HEK293 (cell line): ENCODE data around the gene TLE6.

Source experiments
- CTCF ChIP-seq: fragments of 450-650 bp; formaldehyde crosslinking; IDR thresholded peaks from 2 replicates; pipeline ENCODE4 v1.5.1; 2016; ENCODE audit warnings: missing biosample characterization, missing genetic modification characterization
- ELK4 ChIP-seq: IDR thresholded peaks from 2 replicates; pipeline ENCODE4 v1.6.1; 2011; ENCODE audit warnings: mild to moderate bottlenecking, low read depth, low read length, borderline replicate concordance
- KLF16 ChIP-seq: fragments of 450-650 bp; formaldehyde crosslinking; IDR thresholded peaks from 2 replicates; pipeline ENCODE4 v1.5.1; 2017; ENCODE audit warnings: missing biosample characterization, missing genetic modification characterization
- MYNN ChIP-seq: fragments of 450-650 bp; formaldehyde crosslinking; IDR thresholded peaks from 2 replicates; pipeline ENCODE4 v1.5.1; 2016; ENCODE audit warnings: missing biosample characterization, missing genetic modification characterization, borderline replicate concordance
- MZF1 ChIP-seq: fragments of 450-650 bp; formaldehyde crosslinking; IDR thresholded peaks from 2 replicates; pipeline ENCODE4 v1.5.1; 2017; ENCODE audit warnings: missing biosample characterization, missing genetic modification characterization, borderline replicate concordance
- PRDM10 ChIP-seq: fragments of 450-650 bp; formaldehyde crosslinking; IDR thresholded peaks from 2 replicates; pipeline ENCODE4 v1.5.1; 2016; ENCODE audit warnings: missing biosample characterization, missing genetic modification characterization
- REST ChIP-seq: fragments of 450-650 bp; formaldehyde crosslinking; IDR thresholded peaks from 2 replicates; pipeline ENCODE4 v1.5.1; 2016; ENCODE audit warnings: missing biosample characterization, missing genetic modification characterization
- SP2 ChIP-seq: fragments of 450-650 bp; formaldehyde crosslinking; IDR thresholded peaks from 2 replicates; pipeline ENCODE4 v1.5.1; 2016; ENCODE audit warnings: missing biosample characterization, missing genetic modification characterization
- SP7 ChIP-seq: fragments of 450-650 bp; formaldehyde crosslinking; IDR thresholded peaks from 2 replicates; pipeline ENCODE4 v1.5.1; 2016; ENCODE audit warnings: missing biosample characterization, missing genetic modification characterization
- TRIM28 ChIP-seq: IDR thresholded peaks from 2 replicates; pipeline ENCODE4 v1.6.1; 2011; ENCODE audit warnings: low read length, control low read depth, borderline replicate concordance
- ZBTB21 ChIP-seq: fragments of 450-650 bp; formaldehyde crosslinking; IDR thresholded peaks from 2 replicates; pipeline ENCODE4 v1.5.1; 2017; ENCODE audit warnings: missing biosample characterization, missing genetic modification characterization
- ZBTB48 ChIP-seq: fragments of 450-650 bp; formaldehyde crosslinking; IDR thresholded peaks from 2 replicates; pipeline ENCODE4 v1.5.1; 2016; ENCODE audit warnings: missing biosample characterization, missing genetic modification characterization
- ZBTB8A ChIP-seq: fragments of 450-650 bp; formaldehyde crosslinking; IDR thresholded peaks from 2 replicates; pipeline ENCODE4 v1.5.1; 2016; ENCODE audit warnings: missing biosample characterization, missing genetic modification characterization
- ZFP3 ChIP-seq: fragments of 450-650 bp; formaldehyde crosslinking; IDR thresholded peaks from 2 replicates; pipeline ENCODE4 v1.5.1; 2016; ENCODE audit warnings: low read depth, missing biosample characterization, missing genetic modification characterization
- ZNF157 ChIP-seq: fragments of 450-650 bp; formaldehyde crosslinking; IDR thresholded peaks from 2 replicates; pipeline ENCODE4 v1.5.1; 2016; ENCODE audit warnings: missing biosample characterization, missing genetic modification characterization
- ZNF214 ChIP-seq: fragments of 450-650 bp; formaldehyde crosslinking; IDR thresholded peaks from 2 replicates; pipeline ENCODE4 v1.5.1; 2017; ENCODE audit warnings: missing biosample characterization, mild to moderate bottlenecking, missing genetic modification characterization, borderline replicate concordance
- ZNF341 ChIP-seq: fragments of 450-650 bp; formaldehyde crosslinking; IDR thresholded peaks from 2 replicates; pipeline ENCODE4; 2016; ENCODE audit warnings: low read depth, missing biosample characterization, missing genetic modification characterization
- ZNF394 ChIP-seq: fragments of 450-650 bp; formaldehyde crosslinking; IDR thresholded peaks from 2 replicates; pipeline ENCODE4 v1.5.1; 2016; ENCODE audit warnings: missing biosample characterization, missing genetic modification characterization, mild to moderate bottlenecking, moderate library complexity, borderline replicate concordance
- ZNF398 ChIP-seq: fragments of 450-650 bp; formaldehyde crosslinking; IDR thresholded peaks from 2 replicates; pipeline ENCODE4 v1.5.1; 2017; ENCODE audit warnings: missing biosample characterization, missing genetic modification characterization
- ZNF473 ChIP-seq: fragments of 450-650 bp; formaldehyde crosslinking; IDR thresholded peaks from 2 replicates; pipeline ENCODE4 v1.5.1; 2017; ENCODE audit warnings: missing biosample characterization, missing genetic modification characterization
- ZNF488 ChIP-seq: fragments of 450-650 bp; formaldehyde crosslinking; IDR thresholded peaks from 2 replicates; pipeline ENCODE4 v1.5.1; 2016; ENCODE audit warnings: missing biosample characterization, missing genetic modification characterization
- ZNF561 ChIP-seq: fragments of 450-650 bp; IDR thresholded peaks from 2 replicates; pipeline ENCODE4 v1.5.1; 2018; ENCODE audit warnings: missing biosample characterization, missing genetic modification characterization, borderline replicate concordance
- ZNF585B ChIP-seq: fragments of 450-650 bp; formaldehyde crosslinking; IDR thresholded peaks from 2 replicates; pipeline ENCODE4 v1.5.1; 2016; ENCODE audit warnings: missing biosample characterization, missing genetic modification characterization
- ZNF600 ChIP-seq: fragments of 450-650 bp; formaldehyde crosslinking; IDR thresholded peaks from 2 replicates; pipeline ENCODE4 v1.5.1; 2016; ENCODE audit warnings: missing biosample characterization, missing genetic modification characterization
- ZNF624 ChIP-seq: fragments of 450-650 bp; formaldehyde crosslinking; IDR thresholded peaks from 2 replicates; pipeline ENCODE4 v1.5.1; 2017; ENCODE audit warnings: missing biosample characterization, missing genetic modification characterization
- ZNF704 ChIP-seq: fragments of 450-650 bp; formaldehyde crosslinking; IDR thresholded peaks from 2 replicates; pipeline ENCODE4 v1.5.1; 2016; ENCODE audit warnings: missing biosample characterization, missing genetic modification characterization

The TLE6 gene

GRCh38 chr19:3035542-3036118 lies 58.3 kb downstream of the TLE6 start (continued):
- no peak for TF ChIP-seq MZF1
- TF ChIP-seq CTCF (tag by site-specific recombination) = 0 out of 2 replicates have a peak, but pooled peaks have one; percentile 18
- TF ChIP-seq ZNF488 (tag by site-specific recombination) = no peak
- TF ChIP-seq ELK4 = no peak
- TF ChIP-seq ZNF398 (tag by site-specific recombination) = no peak
- no peak for TF ChIP-seq ZNF214 (tag by site-specific recombination)
- TF ChIP-seq ZBTB8A = peak; percentile 53; the same call in 1 of the 2 replicates
- TF ChIP-seq TRIM28 = no peak
- TF ChIP-seq ZNF473 (tag by site-specific recombination) = no peak
- no peak for TF ChIP-seq ZNF394
- no peak for TF ChIP-seq ZNF585B (tag by site-specific recombination)
- TF ChIP-seq SP7 = no peak
- TF ChIP-seq ZNF157 (tag by site-specific recombination) = no peak
- TF ChIP-seq REST (tag by site-specific recombination) = no peak
- peak; percentile 81 for TF ChIP-seq PRDM10 (tag by site-specific recombination)
- no peak for TF ChIP-seq ZFP3 (tag by site-specific recombination)
- TF ChIP-seq KLF16 (tag by site-specific recombination) = peak; percentile 37
- TF ChIP-seq ZNF341 (tag by site-specific recombination) = peak; percentile 69
- no peak for TF ChIP-seq ZNF704 (tag by site-specific recombination)
- TF ChIP-seq MYNN (tag by site-specific recombination) = peak; percentile 96
- TF ChIP-seq SP2 (tag by site-specific recombination) = peak; percentile 97
- no peak for TF ChIP-seq ZNF600
- TF ChIP-seq ZBTB21 (tag by site-specific recombination) = peak; percentile 80
- TF ChIP-seq ZNF624 (tag by site-specific recombination) = no peak
- TF ChIP-seq ZNF561 (tag by site-specific recombination) = no peak
- peak; percentile 90 for TF ChIP-seq ZBTB48 (tag by site-specific recombination)
